Ishikawa (cell line): ENCODE data around the gene TMPRSS13.

ENCODE experiments used
- CEBPB ChIP-seq: IDR thresholded peaks from 2 replicates; pipeline ENCODE4 v1.6.1; 2012
- CREB1 ChIP-seq: IDR thresholded peaks from 2 replicates; pipeline ENCODE4 v1.6.1; 2012; ENCODE audit warnings: low read depth
- EGR1 ChIP-seq: IDR thresholded peaks from 2 replicates; pipeline ENCODE4 v1.6.1; 2012
- EP300 ChIP-seq: IDR thresholded peaks from 2 replicates; pipeline ENCODE4 v1.6.1; 2012; ENCODE audit warnings: borderline replicate concordance
- FOXM1 ChIP-seq: IDR thresholded peaks from 2 replicates; pipeline ENCODE4 v1.6.1; 2012; ENCODE audit warnings: low read depth, borderline replicate concordance
- NFIC ChIP-seq: IDR thresholded peaks from 2 replicates; pipeline ENCODE4 v1.6.1; 2012
- RAD21 ChIP-seq: IDR thresholded peaks from 2 replicates; pipeline ENCODE4 v1.6.1; 2012; ENCODE audit warnings: low read depth
- TAF1 ChIP-seq: IDR thresholded peaks from 2 replicates; pipeline ENCODE4 v1.6.1; 2012; ENCODE audit warnings: low read depth, mild to moderate bottlenecking
- TCF12 ChIP-seq: IDR thresholded peaks from 2 replicates; pipeline ENCODE4 v1.6.1; 2012; ENCODE audit warnings: low read depth
- TEAD4 ChIP-seq: IDR thresholded peaks from 2 replicates; pipeline ENCODE4 v1.6.1; 2012
- YY1 ChIP-seq: IDR thresholded peaks from 2 replicates; pipeline ENCODE4 v1.6.1; 2012; ENCODE audit warnings: low read depth
- ZBTB7A ChIP-seq: IDR thresholded peaks from 2 replicates; pipeline ENCODE4 v1.6.1; 2012; ENCODE audit warnings: low read depth
- TF ChIP-seq, protein P1 (sequence below): IDR thresholded peaks from 2 replicates; pipeline ENCODE4 v1.6.1; 2012
- TF ChIP-seq, protein P2 (sequence below): IDR thresholded peaks from 2 replicates; pipeline ENCODE4 v1.6.1; 2012; ENCODE audit warnings: low read depth, mild to moderate bottlenecking
- TF ChIP-seq, protein P3 (sequence below): IDR thresholded peaks from 2 replicates; pipeline ENCODE4 v1.6.1; 2012

TMPRSS13 gene

DNA sequence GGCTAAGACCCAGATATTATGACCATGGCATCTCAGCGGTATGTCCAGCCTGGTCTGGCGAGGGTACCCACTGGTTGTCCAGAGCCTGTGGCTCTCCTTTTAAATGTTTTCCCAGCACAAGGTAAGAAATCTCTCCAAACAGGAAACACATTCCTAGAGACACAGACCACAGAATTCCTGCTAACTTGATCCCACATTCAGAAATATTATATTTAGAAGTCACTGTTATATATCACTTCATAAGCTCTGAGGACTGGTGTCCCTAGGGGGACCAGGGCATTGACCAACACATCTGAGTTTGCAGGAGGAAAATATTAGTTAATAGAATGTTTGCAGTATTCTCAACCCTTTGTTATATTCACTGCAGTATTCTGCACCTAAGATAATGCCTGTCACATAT is 23.1 kb downstream of the TMPRSS13 start:
- TF ChIP-seq, protein P1, sequence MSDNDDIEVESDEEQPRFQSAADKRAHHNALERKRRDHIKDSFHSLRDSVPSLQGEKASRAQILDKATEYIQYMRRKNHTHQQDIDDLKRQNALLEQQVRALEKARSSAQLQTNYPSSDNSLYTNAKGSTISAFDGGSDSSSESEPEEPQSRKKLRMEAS, result no peak
- TF ChIP-seq CEBPB (no peak), EP300 (no peak), RAD21 (no peak), TEAD4 (no peak), ZBTB7A (no peak), FOXM1 (no peak), EGR1 (no peak)
- TF ChIP-seq, protein P2, sequence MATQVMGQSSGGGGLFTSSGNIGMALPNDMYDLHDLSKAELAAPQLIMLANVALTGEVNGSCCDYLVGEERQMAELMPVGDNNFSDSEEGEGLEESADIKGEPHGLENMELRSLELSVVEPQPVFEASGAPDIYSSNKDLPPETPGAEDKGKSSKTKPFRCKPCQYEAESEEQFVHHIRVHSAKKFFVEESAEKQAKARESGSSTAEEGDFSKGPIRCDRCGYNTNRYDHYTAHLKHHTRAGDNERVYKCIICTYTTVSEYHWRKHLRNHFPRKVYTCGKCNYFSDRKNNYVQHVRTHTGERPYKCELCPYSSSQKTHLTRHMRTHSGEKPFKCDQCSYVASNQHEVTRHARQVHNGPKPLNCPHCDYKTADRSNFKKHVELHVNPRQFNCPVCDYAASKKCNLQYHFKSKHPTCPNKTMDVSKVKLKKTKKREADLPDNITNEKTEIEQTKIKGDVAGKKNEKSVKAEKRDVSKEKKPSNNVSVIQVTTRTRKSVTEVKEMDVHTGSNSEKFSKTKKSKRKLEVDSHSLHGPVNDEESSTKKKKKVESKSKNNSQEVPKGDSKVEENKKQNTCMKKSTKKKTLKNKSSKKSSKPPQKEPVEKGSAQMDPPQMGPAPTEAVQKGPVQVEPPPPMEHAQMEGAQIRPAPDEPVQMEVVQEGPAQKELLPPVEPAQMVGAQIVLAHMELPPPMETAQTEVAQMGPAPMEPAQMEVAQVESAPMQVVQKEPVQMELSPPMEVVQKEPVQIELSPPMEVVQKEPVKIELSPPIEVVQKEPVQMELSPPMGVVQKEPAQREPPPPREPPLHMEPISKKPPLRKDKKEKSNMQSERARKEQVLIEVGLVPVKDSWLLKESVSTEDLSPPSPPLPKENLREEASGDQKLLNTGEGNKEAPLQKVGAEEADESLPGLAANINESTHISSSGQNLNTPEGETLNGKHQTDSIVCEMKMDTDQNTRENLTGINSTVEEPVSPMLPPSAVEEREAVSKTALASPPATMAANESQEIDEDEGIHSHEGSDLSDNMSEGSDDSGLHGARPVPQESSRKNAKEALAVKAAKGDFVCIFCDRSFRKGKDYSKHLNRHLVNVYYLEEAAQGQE, result no peak
- TF ChIP-seq, protein P3, sequence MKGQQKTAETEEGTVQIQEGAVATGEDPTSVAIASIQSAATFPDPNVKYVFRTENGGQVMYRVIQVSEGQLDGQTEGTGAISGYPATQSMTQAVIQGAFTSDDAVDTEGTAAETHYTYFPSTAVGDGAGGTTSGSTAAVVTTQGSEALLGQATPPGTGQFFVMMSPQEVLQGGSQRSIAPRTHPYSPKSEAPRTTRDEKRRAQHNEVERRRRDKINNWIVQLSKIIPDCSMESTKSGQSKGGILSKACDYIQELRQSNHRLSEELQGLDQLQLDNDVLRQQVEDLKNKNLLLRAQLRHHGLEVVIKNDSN, result no peak

DNA sequence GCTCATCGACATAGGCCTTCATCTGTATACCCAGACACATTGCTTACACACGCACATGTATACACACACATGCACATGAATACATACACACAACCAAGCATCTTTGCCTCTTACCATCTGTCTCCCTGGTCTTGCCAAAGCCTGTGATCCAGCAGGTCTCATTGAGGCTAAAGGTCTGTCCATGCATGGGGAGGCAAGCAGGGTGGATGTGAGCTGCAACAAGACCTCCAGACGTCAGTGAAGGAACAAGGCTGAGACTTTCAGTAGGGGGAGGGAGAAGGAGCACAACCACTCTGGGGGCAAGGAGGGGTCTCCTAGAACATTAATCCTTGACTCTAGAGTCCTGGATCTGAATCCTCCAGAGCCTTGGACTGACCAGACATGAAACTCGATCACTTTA is 23.7 kb downstream of the TMPRSS13 start:
- TF ChIP-seq TEAD4 (no peak), FOXM1 (no peak), TCF12 (no peak), RAD21 (no peak)
- TF ChIP-seq, protein P3, result no peak
- TF ChIP-seq, protein P1, result no peak

DNA sequence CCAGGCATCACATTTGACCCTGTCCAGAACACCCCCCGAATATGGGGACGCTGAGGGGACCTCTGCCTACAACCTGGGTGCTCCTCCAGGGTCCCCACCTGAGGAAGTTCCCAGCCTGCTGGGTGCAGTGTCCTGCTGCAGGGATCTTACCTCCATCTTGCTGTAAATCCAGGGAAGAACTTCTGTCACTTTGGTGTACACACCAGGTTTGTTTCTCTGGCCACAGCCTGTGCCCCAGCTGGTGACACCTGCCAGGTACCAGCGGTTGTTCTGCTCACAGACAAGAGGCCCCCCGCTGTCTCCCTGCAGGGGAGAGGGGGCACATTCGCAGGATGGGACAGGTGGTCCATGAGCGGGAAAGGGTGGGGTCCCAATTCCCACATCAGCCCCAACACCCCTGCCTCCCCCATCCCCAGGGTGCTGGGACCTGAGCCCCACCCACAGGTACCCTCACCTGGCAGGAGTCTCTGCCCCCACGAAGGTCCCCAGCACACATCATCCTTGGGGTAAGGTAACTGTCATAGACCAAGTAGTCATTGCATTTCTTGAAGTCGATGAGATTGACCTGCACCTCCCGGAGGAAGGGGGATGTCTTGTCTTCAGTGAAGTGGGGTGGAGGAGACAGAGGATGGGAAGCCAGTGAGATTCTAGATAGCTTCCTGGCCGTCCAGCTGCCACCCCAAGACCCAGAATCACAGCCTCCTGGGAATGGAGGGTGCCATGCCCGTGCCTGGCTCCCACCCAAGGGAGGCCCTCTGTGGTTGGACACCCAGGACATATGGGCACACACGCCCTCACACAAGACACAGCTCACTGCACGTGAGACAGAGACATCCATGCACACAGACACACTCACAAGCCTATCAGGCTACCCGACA is 25.5 kb downstream of the TMPRSS13 start:
- TF ChIP-seq NFIC, result no peak
- TF ChIP-seq, protein P1, result no peak

DNA sequence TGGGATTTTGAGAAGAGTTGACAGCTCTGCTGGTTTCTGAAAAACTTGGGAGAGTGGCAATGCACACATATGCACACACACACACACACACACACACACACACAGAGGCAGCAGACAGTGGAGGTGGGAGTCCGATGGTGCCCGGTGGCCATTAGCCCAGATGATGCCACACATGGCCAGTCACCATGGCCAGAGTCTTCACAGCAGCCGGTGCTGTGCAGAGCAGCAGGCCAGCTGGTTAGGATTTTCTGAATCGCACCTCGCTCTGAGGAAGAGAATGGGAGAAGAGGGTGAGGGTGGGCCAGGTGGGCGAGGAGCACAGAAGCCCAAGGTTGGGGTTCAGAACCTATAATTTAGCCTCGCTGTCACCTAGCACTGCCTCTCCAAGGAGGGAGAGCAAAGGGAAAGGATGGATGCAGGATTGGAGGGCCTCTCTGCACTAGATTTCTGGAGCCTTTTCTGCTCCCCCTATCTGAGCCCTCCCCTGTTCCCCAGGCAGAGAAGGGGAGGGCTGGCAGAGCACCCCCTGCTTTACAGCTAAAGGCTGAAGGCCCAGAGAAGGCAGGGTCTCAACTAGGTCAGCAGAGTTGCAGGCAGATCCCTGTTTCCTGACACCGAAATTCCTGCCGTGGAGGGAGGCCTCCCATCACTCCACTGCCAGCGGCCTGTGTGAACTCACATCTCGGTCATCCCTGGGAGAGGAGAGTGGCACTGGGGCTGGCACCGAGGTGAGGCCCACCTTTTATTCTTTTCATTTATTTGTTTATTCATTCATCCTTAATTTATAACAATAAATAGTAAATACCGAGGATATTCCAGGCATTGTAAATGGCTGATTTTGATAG is 27.0 kb downstream of the TMPRSS13 start:
- TF ChIP-seq TCF12 (no peak), YY1 (no peak), CEBPB (no peak), RAD21 (no peak), EGR1 (no peak), ZBTB7A (no peak)
- TF ChIP-seq, protein P3, result no peak
- TF ChIP-seq, protein P2, result no peak

DNA sequence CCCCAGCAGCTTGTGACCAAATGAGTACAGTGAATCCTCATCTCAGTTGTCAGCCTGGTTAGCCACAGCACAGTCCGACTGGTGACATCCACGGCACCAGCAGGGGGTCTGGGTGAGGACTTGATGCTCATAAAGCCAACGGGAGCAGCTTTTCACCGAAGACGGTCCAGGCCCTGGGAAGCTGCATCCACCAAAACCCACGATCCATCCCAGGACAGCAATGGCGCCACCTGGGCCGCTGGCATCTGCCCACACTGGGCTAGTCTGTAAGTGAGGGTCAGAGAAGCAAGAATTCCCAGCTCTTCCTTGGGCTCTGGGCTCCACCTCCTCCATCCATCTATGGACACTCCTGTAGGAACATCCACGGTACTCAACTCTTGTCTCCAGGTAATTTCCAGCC is 27.6 kb downstream of the TMPRSS13 start:
- TF ChIP-seq ZBTB7A (no peak), CREB1 (no peak), CEBPB (no peak), TCF12 (no peak), EGR1 (no peak), TAF1 (no peak), EP300 (no peak), NFIC (no peak), TEAD4 (no peak), YY1 (no peak), FOXM1 (no peak), RAD21 (no peak)
- TF ChIP-seq, protein P3, result no peak
- TF ChIP-seq, protein P1, result no peak
